ENCODE results near the gene PLEKHM1. TPM values are rescaled to one million over a fixed set of nuclear protein-coding genes. Genes with fewer than 3 reads are reported as not detected.

The PLEKHM1 gene
- total and polyA plus RNA-seq, 5 experiments from 2014 or later = 12.4 to 92.7 (median 14.7) TPM

GRCh38 chr17:45396496-45397205, 93.9 kb downstream of the PLEKHM1 start:
- Mint-ChIP-seq H3K9me3 (no peaks in the 10 kb centered on the region), H3K4me3 (no peak overlapping the region), H3K36me3 (peaks cover 0 to 55% (median 8%) of the 10 kb centered on the region in 3 donors), H3K4me1 (peaks cover 3 to 11% (median 9%) of the 10 kb centered on the region in 4 donors), H3K27me3 (no peaks in the 10 kb centered on the region), H3K27ac (peak overlapping the region in 6 of 10 donors; percentile 9 to 73 (median 56))
- POLR2A ChIA-PET = no interaction called here
- ATAC-seq (no peak), DNase-seq (peak in 1 of 10 donors; percentile 53)

- Mint-ChIP-seq H3K4me1 (peaks cover 9 to 17% (median 13%) of the 10 kb centered on the region in 4 donors), H3K27ac (no peak overlapping the region), H3K36me3 (peaks cover 0 to 46% (median 8%) of the 10 kb centered on the region in 3 donors), H3K27me3 (no peaks in the 10 kb centered on the region), H3K9me3 (no peaks in the 10 kb centered on the region), H3K4me3 (no peak overlapping the region)
- DNase-seq (peak in 1 of 10 donors; percentile 58), ATAC-seq (no peak)
- POLR2A ChIA-PET = interaction anchor here (1.2 kb wide), 1 partner anchor 119 kb away, joined by 3 read pairs; no protein-coding TSS in a partner anchor
These were observed 94.7 kb downstream of the PLEKHM1 start for GRCh38 chr17:45395569-45396415.

GRCh38 chr17:45394913-45395568, 95.5 kb downstream of the PLEKHM1 start:
- Mint-ChIP-seq H3K36me3 (peaks cover 0 to 39% (median 4%) of the 10 kb centered on the region in 3 donors), H3K9me3 (no peaks in the 10 kb centered on the region), H3K4me1 (peaks cover 9 to 17% (median 13%) of the 10 kb centered on the region in 4 donors), H3K27me3 (no peaks in the 10 kb centered on the region), H3K4me3 (no peak overlapping the region), H3K27ac (peak overlapping the region in 6 of 10 donors; percentile 8 to 86 (median 73))
- ATAC-seq (peak; percentile 64 to 68), DNase-seq (peak in 8 of 10 donors; percentile 20 to 73 (median 42))
- POLR2A ChIA-PET = interaction anchor here (0.5 to 2.7 kb wide), 6 partner anchors 12 to 246 kb away, joined by 3 to 6 read pairs (median 3); partner anchors contain the start of gene MAP3K14

GRCh38 chr17:45394564-45394912, 96.0 kb downstream of the PLEKHM1 start:
- Mint-ChIP-seq H3K27ac (peak overlapping the region in 2 of 10 donors; percentile 57 to 84), H3K4me1 (peaks cover 9 to 21% (median 13%) of the 10 kb centered on the region in 4 donors), H3K27me3 (no peaks in the 10 kb centered on the region), H3K9me3 (no peaks in the 10 kb centered on the region), H3K36me3 (peaks cover 0 to 35% (median 4%) of the 10 kb centered on the region in 3 donors), H3K4me3 (no peak overlapping the region)
- DNase-seq (no peak), ATAC-seq (no peak)
- POLR2A ChIA-PET = interaction anchor here (0.6 to 2.7 kb wide), 5 partner anchors 12 to 168 kb away, joined by 3 to 6 read pairs (median 3); partner anchors contain the start of gene MAP3K14

- DNase-seq (no peak), ATAC-seq (no peak)
- Mint-ChIP-seq H3K27me3 (no peaks in the 10 kb centered on the region), H3K27ac (peak overlapping the region in 2 of 10 donors; percentile 11 to 84), H3K4me3 (no peak overlapping the region), H3K36me3 (peaks cover 0 to 31% (median 4%) of the 10 kb centered on the region in 3 donors), H3K9me3 (no peaks in the 10 kb centered on the region), H3K4me1 (peaks cover 9 to 25% (median 14%) of the 10 kb centered on the region in 4 donors)
- POLR2A ChIA-PET = interaction anchor here (0.6 to 2.7 kb wide), 7 partner anchors 13 to 168 kb away, joined by 3 to 9 read pairs (median 3); no protein-coding TSS in a partner anchor
These were observed 96.4 kb downstream of the PLEKHM1 start for GRCh38 chr17:45394091-45394490.

GRCh38 chr17:45393411-45393810, 97.1 kb downstream of the PLEKHM1 start:
- Mint-ChIP-seq H3K27ac (peak overlapping the region in 4 of 10 donors; percentile 11 to 92 (median 40)), H3K27me3 (peaks cover 0 to 4% (median 0%) of the 10 kb centered on the region in 5 donors), H3K4me3 (no peak overlapping the region), H3K9me3 (no peaks in the 10 kb centered on the region), H3K4me1 (peaks cover 14 to 32% (median 19%) of the 10 kb centered on the region in 4 donors), H3K36me3 (peaks cover 0 to 24% (median 4%) of the 10 kb centered on the region in 3 donors)
- POLR2A ChIA-PET = interaction anchor here (0.7 to 2.7 kb wide), 7 partner anchors 13 to 167 kb away, joined by 3 to 9 read pairs (median 3); no protein-coding TSS in a partner anchor
- ATAC-seq = no peak
- peak in 1 of 10 donors; percentile 15 for DNase-seq

GRCh38 chr17:45391918-45392317, 98.6 kb downstream of the PLEKHM1 start:
- Mint-ChIP-seq H3K27ac (peak overlapping the region in 3 of 10 donors; percentile 26 to 82 (median 47)), H3K36me3 (peaks cover 0 to 13% (median 0%) of the 10 kb centered on the region in 3 donors), H3K4me1 (peaks cover 14 to 40% (median 23%) of the 10 kb centered on the region in 4 donors), H3K4me3 (no peak overlapping the region), H3K27me3 (peaks cover 0 to 16% (median 3%) of the 10 kb centered on the region in 5 donors), H3K9me3 (no peaks in the 10 kb centered on the region)
- ATAC-seq = no peak
- POLR2A ChIA-PET = interaction anchor here (0.7 to 2.0 kb wide), 7 partner anchors 18 to 166 kb away, joined by 3 to 9 read pairs (median 4); no protein-coding TSS in a partner anchor
- DNase-seq = no peak

- Mint-ChIP-seq H3K36me3 (peaks cover 0 to 11% (median 0%) of the 10 kb centered on the region in 3 donors), H3K4me1 (peaks cover 14 to 38% (median 23%) of the 10 kb centered on the region in 4 donors), H3K27ac (peak overlapping the region in 4 of 10 donors; percentile 26 to 82 (median 49)), H3K27me3 (peaks cover 0 to 16% (median 3%) of the 10 kb centered on the region in 5 donors), H3K9me3 (no peaks in the 10 kb centered on the region), H3K4me3 (no peak overlapping the region)
- DNase-seq = peak in 1 of 10 donors; percentile 36
- POLR2A ChIA-PET = interaction anchor here (0.6 to 0.9 kb wide), 2 partner anchors 77 to 241 kb away, joined by 5 to 6 read pairs; no protein-coding TSS in a partner anchor
- no peak for ATAC-seq
These were observed 99.2 kb downstream of the PLEKHM1 start for GRCh38 chr17:45391291-45391690.

- H3K9me3 Mint-ChIP-seq = no peaks in the 10 kb centered on the region
- ATAC-seq = no peak
- DNase-seq = no peak
- no peak overlapping the region for H3K4me3 Mint-ChIP-seq
- H3K4me1 Mint-ChIP-seq = peaks cover 14 to 52% (median 25%) of the 10 kb centered on the region in 4 donors
- H3K27me3 Mint-ChIP-seq = peaks cover 0 to 16% (median 4%) of the 10 kb centered on the region in 5 donors
- peaks cover 0 to under 1% (median 0%) of the 10 kb centered on the region in 3 donors for H3K36me3 Mint-ChIP-seq
- POLR2A ChIA-PET = interaction anchor here (0.7 to 2.1 kb wide), 5 partner anchors 18 to 170 kb away, joined by 3 to 10 read pairs (median 3); no protein-coding TSS in a partner anchor
- H3K27ac Mint-ChIP-seq = peak overlapping the region in 1 of 10 donors; percentile 34
These were observed 101.2 kb downstream of the PLEKHM1 start for GRCh38 chr17:45389354-45389753.

- Mint-ChIP-seq H3K27ac (peak overlapping the region in 4 of 10 donors; percentile 12 to 76 (median 36)), H3K9me3 (no peaks in the 10 kb centered on the region), H3K36me3 (no peaks in the 10 kb centered on the region), H3K27me3 (peaks cover 0 to 16% (median 4%) of the 10 kb centered on the region in 5 donors), H3K4me1 (peaks cover 14 to 52% (median 25%) of the 10 kb centered on the region in 4 donors), H3K4me3 (peak overlapping the region in 3 of 10 donors; percentile 12 to 44 (median 42))
- POLR2A ChIA-PET = interaction anchor here (0.6 to 2.1 kb wide), 5 partner anchors 112 to 256 kb away, joined by 3 to 10 read pairs (median 3); no protein-coding TSS in a partner anchor
- DNase-seq (peak in 1 of 10 donors; percentile 20), ATAC-seq (peak in 1 of 2 donors; percentile 39)
These were observed 101.8 kb downstream of the PLEKHM1 start for GRCh38 chr17:45388604-45389325.

- H3K9me3 Mint-ChIP-seq = no peaks in the 10 kb centered on the region
- peaks cover 14 to 46% (median 22%) of the 10 kb centered on the region in 4 donors for H3K4me1 Mint-ChIP-seq
- ATAC-seq (no peak), DNase-seq (no peak)
- H3K4me3 Mint-ChIP-seq = no peak overlapping the region
- no peaks in the 10 kb centered on the region for H3K36me3 Mint-ChIP-seq
- POLR2A ChIA-PET = interaction anchor here (0.6 to 2.1 kb wide), 4 partner anchors 80 to 167 kb away, joined by 4 to 10 read pairs (median 4); no protein-coding TSS in a partner anchor
- peaks cover 0 to 16% (median 4%) of the 10 kb centered on the region in 5 donors for H3K27me3 Mint-ChIP-seq
- H3K27ac Mint-ChIP-seq = peak overlapping the region in 2 of 10 donors; percentile 27 to 70
These were observed 102.8 kb downstream of the PLEKHM1 start for GRCh38 chr17:45387739-45388138.

Data from naive thymus-derived CD8-positive, alpha-beta T cell (primary cell).